ENCODE data around the gene ARL8A.

The ARL8A gene

DNA sequence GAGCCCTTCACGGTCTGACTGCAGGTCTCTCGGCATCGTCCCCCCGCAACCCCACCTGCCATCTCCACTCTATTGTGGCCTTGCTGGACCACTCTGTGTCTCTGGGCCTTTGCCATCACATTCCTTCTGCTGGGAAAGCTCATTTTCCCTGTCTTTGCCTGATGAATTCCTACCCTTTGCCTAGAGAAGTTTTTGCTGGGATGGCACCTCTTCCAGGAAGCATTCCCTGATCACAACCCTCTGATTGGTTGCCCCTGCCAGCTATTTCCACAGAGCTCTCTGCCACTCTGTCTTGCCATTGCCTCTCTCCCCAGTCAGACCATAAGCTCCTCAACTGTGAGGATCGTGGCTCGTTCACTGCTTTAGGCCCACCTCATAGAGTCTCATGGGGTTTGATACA, 50.7 kb downstream of the ARL8A start:
- H3K4me1 ChIP-seq (ENCODE audit: control insufficient read depth, insufficient read depth, low read length, poor library complexity, severe bottlenecking): no peaks in the 10 kb centered on the region
- no peak overlapping the region for H3K4me3 ChIP-seq (ENCODE audit: insufficient read depth, low read depth, low read length, poor library complexity, severe bottlenecking)
- no peak overlapping the region for H3K27ac ChIP-seq (ENCODE audit: insufficient read depth, low read length, poor library complexity, severe bottlenecking)
- no peaks in the 10 kb centered on the region for H3K9me3 ChIP-seq (ENCODE audit: control insufficient read depth, low read length)
- H3K27me3 ChIP-seq (replicated peaks; ENCODE audit: control insufficient read depth, insufficient read depth, low read length, poor library complexity, severe bottlenecking): no peaks in the 10 kb centered on the region
- no peaks in the 10 kb centered on the region for H3K36me3 ChIP-seq (ENCODE audit: control insufficient read depth, insufficient read depth, low read length)
- no peak for DNase-seq

DNA sequence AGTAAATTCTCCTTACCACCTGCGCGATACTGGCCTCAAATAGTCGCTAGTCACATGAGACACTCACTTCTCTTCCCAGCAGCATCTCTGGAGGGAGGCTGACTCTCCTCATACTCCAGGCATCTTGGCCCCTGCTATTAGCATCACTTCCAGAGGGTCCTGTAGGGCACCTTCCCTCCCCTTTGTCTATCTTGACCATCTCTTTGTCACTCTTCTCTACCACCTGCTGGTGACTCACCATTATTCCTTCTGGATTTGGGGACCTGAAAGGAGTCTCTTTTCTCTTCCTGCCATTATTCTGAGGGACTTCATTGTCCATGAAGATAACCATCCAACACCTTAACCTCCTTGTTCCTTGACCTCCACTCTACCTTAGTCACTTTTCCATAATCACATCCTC, 53.5 kb downstream of the ARL8A start:
- H3K4me3 ChIP-seq (ENCODE audit: insufficient read depth, low read depth, low read length, poor library complexity, severe bottlenecking): no peak overlapping the region
- no peaks in the 10 kb centered on the region for H3K4me1 ChIP-seq (ENCODE audit: control insufficient read depth, insufficient read depth, low read length, poor library complexity, severe bottlenecking)
- DNase-seq: no peak
- H3K36me3 ChIP-seq (ENCODE audit: control insufficient read depth, insufficient read depth, low read length): no peaks in the 10 kb centered on the region
- no peak overlapping the region for H3K27ac ChIP-seq (ENCODE audit: insufficient read depth, low read length, poor library complexity, severe bottlenecking)
- H3K27me3 ChIP-seq (replicated peaks; ENCODE audit: control insufficient read depth, insufficient read depth, low read length, poor library complexity, severe bottlenecking): no peaks in the 10 kb centered on the region
- no peaks in the 10 kb centered on the region for H3K9me3 ChIP-seq (ENCODE audit: control insufficient read depth, low read length)

DNA sequence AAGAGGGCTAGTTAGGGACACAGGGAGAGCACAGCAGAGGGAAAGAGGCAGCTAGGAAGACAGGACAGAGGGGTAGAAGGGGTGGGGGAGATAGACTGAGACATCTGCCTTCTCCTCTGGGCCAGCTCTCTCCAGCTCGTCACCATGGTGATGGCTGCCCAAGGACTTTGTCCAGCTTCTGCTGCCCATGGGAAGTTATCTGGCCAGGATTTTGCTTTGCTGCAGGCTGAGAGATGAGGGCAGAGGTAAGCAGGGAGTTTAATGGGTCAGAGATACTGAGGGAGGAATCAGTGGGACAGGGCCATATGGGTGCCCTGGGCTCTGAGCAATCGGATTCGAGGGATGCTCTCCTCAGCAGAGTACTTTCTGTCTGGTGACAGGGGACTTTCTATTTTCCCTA, 56.3 kb downstream of the ARL8A start:
- no peak overlapping the region for H3K27ac ChIP-seq (ENCODE audit: insufficient read depth, low read length, poor library complexity, severe bottlenecking)
- no peaks in the 10 kb centered on the region for H3K4me1 ChIP-seq (ENCODE audit: control insufficient read depth, insufficient read depth, low read length, poor library complexity, severe bottlenecking)
- no peak overlapping the region for H3K4me3 ChIP-seq (ENCODE audit: insufficient read depth, low read depth, low read length, poor library complexity, severe bottlenecking)
- H3K27me3 ChIP-seq (replicated peaks; ENCODE audit: control insufficient read depth, insufficient read depth, low read length, poor library complexity, severe bottlenecking): no peaks in the 10 kb centered on the region
- no peak for DNase-seq
- H3K36me3 ChIP-seq (ENCODE audit: control insufficient read depth, insufficient read depth, low read length): no peaks in the 10 kb centered on the region
- H3K9me3 ChIP-seq (ENCODE audit: control insufficient read depth, low read length): no peaks in the 10 kb centered on the region

DNA sequence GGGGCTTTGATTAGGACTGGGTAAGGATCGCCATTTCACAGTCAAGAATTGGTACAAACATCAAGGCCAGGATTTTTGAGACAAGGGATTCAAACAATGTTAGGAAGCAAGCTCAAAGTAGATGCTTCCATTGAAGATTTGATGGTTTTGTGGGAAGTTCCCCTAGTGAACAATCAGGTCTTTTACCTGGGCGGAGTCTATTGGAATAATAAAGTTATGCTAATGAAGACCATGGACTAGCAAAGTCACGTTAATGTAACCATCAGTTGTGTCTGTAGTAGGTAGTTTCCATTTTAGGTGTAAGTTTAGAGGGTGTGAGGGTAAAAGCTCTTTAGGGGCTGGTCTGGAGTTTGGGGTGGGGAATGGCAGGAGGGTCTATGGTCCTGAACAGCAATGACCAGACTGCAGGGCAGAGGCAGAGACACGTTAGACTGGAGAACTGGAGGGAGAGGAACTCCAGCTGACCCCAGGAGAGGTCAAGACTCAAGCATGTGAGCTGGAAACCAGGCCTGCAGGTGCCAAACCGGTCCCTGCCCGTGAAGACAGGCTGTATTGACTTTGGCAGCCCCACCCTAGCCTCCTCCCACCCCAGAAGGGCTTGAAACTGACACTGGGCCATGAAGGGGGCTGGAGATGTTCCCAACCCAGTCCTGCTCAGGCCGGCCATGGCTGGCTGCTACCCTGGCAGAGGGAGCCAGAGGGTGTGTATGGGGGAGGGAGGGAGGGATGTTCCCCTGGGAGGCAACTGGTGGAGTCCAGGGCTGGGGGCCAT, 57.8 kb downstream of the ARL8A start:
- Histone ChIP-seq H3K9me3 (ENCODE audit: control insufficient read depth, low read length) (no peaks in the 10 kb centered on the region), H3K4me3 (ENCODE audit: insufficient read depth, low read depth, low read length, poor library complexity, severe bottlenecking) (no peak overlapping the region), H3K27ac (ENCODE audit: insufficient read depth, low read length, poor library complexity, severe bottlenecking) (no peak overlapping the region), H3K27me3 (replicated peaks; ENCODE audit: control insufficient read depth, insufficient read depth, low read length, poor library complexity, severe bottlenecking) (no peaks in the 10 kb centered on the region), H3K36me3 (ENCODE audit: control insufficient read depth, insufficient read depth, low read length) (no peaks in the 10 kb centered on the region), H3K4me1 (ENCODE audit: control insufficient read depth, insufficient read depth, low read length, poor library complexity, severe bottlenecking) (no peaks in the 10 kb centered on the region)
- no peak for DNase-seq

DNA sequence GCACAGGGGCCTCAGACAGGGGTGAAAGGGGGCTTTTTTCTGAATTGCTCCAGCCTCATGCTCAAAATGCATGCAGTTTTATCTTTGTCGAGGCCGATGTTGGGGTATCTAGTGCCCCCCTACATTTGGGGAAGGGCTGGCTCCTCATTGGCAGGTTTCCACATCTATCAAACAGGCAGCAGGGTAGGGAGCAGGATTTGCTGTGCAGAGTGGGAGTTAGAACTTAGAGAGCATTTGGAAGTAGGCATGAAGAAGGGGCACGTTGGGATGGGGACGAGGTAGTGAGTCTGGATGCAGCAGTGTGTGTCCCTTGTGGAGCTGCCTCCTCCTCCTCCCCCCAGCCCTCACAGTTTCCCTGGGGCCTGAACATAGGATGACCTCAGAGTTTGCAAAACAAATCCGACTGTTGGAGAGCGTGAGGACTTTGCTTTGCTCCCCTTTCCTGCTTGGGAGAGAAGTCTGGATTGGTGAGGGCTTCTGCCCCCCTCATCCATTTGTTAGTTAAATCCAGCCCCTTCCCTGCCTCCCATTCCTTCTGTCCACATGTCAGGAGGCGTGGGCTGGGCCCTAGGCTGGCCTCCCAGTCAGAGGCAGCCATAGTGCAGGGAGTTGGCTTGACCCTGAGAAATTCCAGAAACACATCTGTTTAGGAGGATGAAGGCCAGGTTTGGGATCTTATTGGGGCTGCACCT, 58.7 kb downstream of the ARL8A start:
- Histone ChIP-seq H3K36me3 (ENCODE audit: control insufficient read depth, insufficient read depth, low read length) (no peaks in the 10 kb centered on the region), H3K9me3 (ENCODE audit: control insufficient read depth, low read length) (no peaks in the 10 kb centered on the region), H3K27me3 (replicated peaks; ENCODE audit: control insufficient read depth, insufficient read depth, low read length, poor library complexity, severe bottlenecking) (no peaks in the 10 kb centered on the region), H3K4me1 (ENCODE audit: control insufficient read depth, insufficient read depth, low read length, poor library complexity, severe bottlenecking) (no peaks in the 10 kb centered on the region), H3K27ac (ENCODE audit: insufficient read depth, low read length, poor library complexity, severe bottlenecking) (no peak overlapping the region), H3K4me3 (ENCODE audit: insufficient read depth, low read depth, low read length, poor library complexity, severe bottlenecking) (no peak overlapping the region)
- DNase-seq: no peak

DNA sequence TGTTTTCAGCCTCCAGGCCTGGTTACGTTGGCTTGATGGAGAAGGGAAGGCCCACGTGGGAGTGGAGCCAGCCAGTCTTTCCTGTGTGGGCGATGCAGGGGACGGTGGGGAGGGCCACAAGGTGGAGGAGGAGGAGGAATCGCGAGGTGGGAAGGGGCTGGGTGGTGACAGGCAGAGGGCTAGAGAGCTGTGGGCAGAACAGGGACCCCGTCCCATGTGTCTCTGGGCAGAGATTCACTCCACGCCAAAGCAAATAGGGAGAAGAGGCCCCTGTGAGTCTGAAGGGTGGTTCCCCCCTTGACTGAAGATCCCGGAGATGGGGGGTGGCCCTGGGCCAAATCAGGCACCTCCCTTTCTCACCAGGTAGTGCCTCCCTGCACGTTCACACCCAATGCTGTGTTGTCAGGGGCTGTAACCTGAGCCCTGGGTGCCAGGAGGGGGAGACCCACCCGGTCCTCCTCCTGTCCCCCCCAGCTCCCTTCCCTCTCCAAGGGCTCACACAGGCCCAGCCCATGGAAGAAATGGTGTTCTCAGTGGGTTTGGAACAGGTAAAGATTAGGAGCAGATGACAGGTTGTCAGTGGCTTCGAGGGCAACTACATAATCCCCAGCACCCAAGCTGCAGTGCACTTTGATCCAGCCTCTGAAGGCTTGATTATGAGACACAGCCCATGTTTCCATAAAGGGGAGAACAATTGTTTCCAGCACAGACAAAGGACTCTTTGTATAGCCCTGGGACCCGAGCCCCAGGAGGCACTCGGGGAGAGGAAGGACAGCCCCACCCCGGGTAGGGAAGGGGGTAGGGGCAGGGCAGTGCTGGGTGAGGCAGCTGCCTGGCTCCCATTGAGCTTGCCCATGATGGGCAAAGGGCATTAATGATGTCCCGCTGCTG, 59.5 kb downstream of the ARL8A start:
- no peak overlapping the region for H3K27ac ChIP-seq (ENCODE audit: insufficient read depth, low read length, poor library complexity, severe bottlenecking)
- H3K9me3 ChIP-seq (ENCODE audit: control insufficient read depth, low read length): no peaks in the 10 kb centered on the region
- no peaks in the 10 kb centered on the region for H3K4me1 ChIP-seq (ENCODE audit: control insufficient read depth, insufficient read depth, low read length, poor library complexity, severe bottlenecking)
- no peaks in the 10 kb centered on the region for H3K36me3 ChIP-seq (ENCODE audit: control insufficient read depth, insufficient read depth, low read length)
- H3K4me3 ChIP-seq (ENCODE audit: insufficient read depth, low read depth, low read length, poor library complexity, severe bottlenecking): no peak overlapping the region
- no peaks in the 10 kb centered on the region for H3K27me3 ChIP-seq (replicated peaks; ENCODE audit: control insufficient read depth, insufficient read depth, low read length, poor library complexity, severe bottlenecking)
- DNase-seq: no peak

Data from effector memory CD4-positive, alpha-beta T cell (primary cell).